MM.1S (cell line): ENCODE measurements around the gene SH3RF3.

Experiments used
- CTCF ChIP-seq: fragments of 300-600 bp; sonication (generic); IDR thresholded peaks from 2 replicates; pipeline ENCODE4 v1.5.1; 2016; ENCODE audit warnings: antibody characterized with exemption, low read length, mixed read lengths
- EZH2 ChIP-seq: fragments of 300-600 bp; sonication (generic); optimal IDR thresholded peaks from 2 replicates; pipeline ENCODE3; 2017; ENCODE audit warnings: low read depth, mild to moderate bottlenecking, antibody characterized with exemption, low read length, mixed read lengths

GRCh38 chr2:109127556-109127955, 1.4 kb upstream of the SH3RF3 start:
- no peak for TF ChIP-seq CTCF
- TF ChIP-seq EZH2 = no peak
